Tongue (tissue), 2 donors: ENCODE data around the gene NRXN3. TPM values are rescaled to one million over a fixed set of nuclear protein-coding genes. Genes with fewer than 3 reads are reported as not detected.

Experiments used
- DNase-seq: peaks from one replicate; pipeline ENCODE4 v3.0.0-alpha.2; 2015
- total RNA-seq: library from RNA; depleted of rRNA; stranded (reverse); fragments of >200 nt; gene quantifications from one replicate; pipeline ENCODE4 v1.2.3, GENCODE V29; 2014

The NRXN3 gene
- total RNA-seq, 1 donor from 2014 or later, result 2.9 TPM

GRCh38 chr14:78721756-78722480 is 551.7 kb downstream of the NRXN3 start:
- no peak for DNase-seq

DNA sequence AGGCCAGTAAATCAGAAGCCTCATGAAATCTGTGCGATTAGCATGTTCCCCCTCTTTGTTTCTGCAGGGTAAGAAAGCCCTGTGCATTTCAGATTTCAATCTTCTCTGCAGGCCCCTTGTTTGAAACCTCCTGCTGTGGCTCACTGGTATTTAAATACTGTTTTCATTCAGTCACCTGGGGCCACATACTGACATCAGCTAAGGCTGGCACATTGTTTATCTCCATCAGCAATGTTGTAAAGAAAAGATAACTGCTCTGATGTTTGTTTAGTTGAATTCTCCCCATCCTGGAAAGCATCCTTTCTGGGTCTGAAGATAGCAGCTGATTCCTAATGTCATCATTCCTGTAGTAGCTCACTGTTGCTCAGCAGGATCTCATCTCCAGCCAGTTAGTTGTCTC is 554.9 kb downstream of the NRXN3 start:
- DNase-seq, result no peak

DNA sequence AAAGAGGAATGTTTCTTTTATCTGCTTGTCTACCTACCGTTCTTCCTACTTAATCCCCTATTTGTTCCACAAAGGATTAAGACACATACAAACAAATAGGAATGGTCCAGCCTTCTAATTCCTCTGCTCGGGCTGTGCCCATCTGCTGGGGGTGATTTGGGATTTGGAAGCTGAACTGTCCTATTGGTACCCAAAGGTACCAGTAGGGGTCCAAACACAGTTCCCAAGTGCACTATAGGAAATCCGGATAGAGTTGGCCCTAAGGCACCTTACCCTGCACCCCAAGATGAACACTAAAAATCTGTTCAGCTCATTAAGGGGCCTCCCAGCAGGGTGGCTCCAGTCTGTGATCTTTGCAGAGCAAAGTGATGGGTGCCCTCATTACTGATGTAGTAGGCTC is 566.9 kb downstream of the NRXN3 start:
- DNase-seq, result no peak

DNA sequence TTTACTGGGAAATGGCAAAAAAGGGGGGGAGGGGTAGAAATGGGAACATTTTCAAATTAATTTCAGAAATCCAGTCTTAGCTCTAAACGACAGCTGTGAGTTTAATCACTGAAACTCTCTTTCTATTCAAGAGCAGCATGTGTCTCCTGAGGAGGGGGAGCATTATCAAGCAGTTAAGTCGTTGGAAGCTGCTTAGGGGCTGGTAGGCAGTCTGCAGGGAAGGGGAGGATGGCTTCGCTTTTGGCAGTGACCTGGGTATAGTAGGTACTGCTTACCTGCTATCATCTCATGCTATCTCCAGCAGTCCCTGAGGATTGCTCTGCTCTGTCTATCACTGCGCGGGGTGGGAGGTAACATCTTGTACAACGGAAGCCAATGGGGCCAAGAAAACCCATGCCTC is 567.4 kb downstream of the NRXN3 start:
- no peak for DNase-seq

DNA sequence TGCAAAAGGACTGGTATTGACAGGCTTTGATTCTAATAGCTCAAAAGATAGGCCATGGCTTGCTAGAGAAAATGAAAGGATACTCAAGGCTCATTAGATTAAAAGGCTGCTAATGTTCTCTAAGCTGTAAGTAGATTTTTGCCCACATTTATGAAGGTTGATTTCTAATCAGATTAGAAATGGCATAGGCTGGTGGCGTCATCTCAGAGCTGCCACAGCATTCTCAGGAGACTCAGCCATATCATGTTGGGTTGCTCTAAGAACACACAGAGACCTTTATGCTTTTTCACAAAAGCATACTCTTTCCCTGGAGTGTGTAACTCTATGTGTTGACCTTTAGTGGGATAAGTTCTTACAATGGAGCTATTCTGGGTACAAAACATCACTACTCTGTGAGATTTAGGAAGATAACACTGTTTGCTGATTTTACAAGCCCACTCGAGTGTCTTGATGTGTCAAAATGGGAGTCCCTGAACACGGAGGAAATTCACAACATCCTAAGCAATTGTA is 576.0 kb downstream of the NRXN3 start:
- DNase-seq, result no peak

- DNase-seq, result no peak
These were observed 577.6 kb downstream of the NRXN3 start for GRCh38 chr14:78747813-78748212.

GRCh38 chr14:78752518-78753188 is 582.5 kb downstream of the NRXN3 start:
- peak; percentile 2 for DNase-seq

GRCh38 chr14:78754059-78754458 is 583.9 kb downstream of the NRXN3 start:
- no peak for DNase-seq

GRCh38 chr14:78758333-78758732 is 588.2 kb downstream of the NRXN3 start:
- DNase-seq, result peak; percentile 16

DNA sequence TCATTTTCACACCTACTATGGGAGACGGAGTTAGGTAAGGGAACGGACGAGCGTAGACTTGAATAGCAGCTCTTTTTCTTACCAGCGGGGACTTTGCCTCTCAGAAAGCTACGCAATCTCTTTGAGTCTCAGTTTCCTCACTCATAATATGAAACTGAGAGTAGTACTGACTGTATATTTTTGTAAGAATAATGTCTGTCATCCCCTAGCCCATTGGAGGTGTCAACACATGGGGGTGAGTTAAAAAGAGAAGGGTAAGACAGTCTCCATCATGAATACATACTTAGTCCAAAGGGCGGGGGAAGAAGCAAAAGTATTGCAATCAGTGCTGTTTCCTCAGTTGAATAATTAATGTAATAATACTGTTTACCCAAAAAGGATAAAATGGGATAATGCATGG is 592.2 kb downstream of the NRXN3 start:
- no peak for DNase-seq

DNA sequence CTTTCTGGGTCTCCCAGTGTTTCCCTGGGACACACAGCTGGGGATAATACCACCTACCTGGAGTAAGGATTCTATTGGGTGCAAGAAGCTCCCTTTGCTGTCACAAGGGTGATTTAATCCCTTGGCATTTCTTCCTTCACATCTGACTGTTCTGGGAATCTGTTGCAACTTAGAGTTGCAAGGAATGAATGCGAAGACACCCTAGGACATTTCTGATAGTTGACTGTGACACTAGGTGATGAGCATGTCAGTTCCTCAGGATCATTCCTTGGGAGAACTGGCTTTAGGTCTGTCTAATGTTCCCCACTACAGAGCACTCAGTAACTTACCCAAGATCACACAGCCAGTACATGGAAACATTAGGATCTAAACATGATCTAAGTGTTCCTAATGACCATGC is 593.6 kb downstream of the NRXN3 start:
- DNase-seq, result no peak

DNA sequence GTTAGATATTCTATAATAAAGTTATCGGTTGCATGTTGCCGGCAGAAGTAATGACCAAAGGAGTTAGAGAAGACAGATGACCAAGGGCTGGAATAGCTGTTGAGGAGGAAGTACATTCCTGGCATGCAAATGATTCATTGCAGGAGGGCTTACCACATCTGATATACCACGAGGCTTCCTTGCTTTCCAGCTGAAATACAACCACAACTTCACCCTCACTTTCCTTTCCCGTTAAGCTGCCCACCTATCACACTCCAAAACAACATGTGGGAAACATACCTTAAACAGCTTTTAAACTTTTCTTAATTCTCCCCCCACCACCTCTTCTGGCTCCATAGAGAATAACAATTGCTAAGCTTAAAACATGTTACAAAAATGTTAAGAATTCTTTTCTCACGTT is 594.1 kb downstream of the NRXN3 start:
- no peak for DNase-seq

DNA sequence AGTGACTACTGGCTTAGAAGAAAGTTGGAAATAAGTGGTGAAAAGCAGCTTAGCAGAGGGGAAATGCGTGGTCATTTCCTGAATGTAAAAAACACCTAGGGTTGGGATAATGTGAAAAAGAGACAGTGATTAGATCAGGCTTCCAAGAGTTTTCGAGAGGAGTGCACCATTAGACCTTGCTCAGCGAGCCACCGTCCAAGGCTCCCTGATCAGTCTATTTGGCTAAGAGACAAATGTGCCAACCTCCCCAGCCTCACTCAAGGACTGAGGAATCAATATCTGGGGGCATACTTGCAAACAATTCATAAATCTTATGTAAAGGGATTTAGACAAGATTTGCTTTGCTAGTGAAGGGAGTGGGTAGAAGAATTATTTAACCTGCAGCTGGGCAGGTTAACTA is 594.5 kb downstream of the NRXN3 start:
- no peak for DNase-seq

GRCh38 chr14:78767436-78767835 is 597.3 kb downstream of the NRXN3 start:
- no peak for DNase-seq

GRCh38 chr14:78782551-78782950 is 612.4 kb downstream of the NRXN3 start:
- DNase-seq, result peak; percentile 1

DNA sequence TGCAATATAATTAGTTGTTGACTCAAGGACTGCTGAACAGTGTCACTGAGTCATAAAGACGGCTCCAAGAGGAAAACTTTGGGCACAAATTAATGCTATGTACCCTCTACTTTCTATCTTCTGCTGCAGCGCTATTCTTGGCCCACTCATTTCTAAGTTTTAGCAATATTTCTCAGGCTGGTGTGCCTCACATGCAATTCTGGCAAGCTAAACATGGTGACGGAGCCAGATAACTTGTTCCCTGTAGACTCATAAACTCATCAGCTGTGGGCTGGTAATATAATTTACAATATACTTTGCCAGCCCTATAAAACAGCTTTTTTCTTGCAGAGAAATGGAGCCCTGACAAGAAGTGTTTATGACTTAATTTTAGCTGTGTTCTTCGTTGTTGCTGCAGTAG is 615.1 kb downstream of the NRXN3 start:
- DNase-seq, result no peak

GRCh38 chr14:78788467-78789360 is 618.5 kb downstream of the NRXN3 start:
- DNase-seq, result no peak

GRCh38 chr14:78790271-78790670 is 620.1 kb downstream of the NRXN3 start:
- peak; percentile 4 for DNase-seq

DNA sequence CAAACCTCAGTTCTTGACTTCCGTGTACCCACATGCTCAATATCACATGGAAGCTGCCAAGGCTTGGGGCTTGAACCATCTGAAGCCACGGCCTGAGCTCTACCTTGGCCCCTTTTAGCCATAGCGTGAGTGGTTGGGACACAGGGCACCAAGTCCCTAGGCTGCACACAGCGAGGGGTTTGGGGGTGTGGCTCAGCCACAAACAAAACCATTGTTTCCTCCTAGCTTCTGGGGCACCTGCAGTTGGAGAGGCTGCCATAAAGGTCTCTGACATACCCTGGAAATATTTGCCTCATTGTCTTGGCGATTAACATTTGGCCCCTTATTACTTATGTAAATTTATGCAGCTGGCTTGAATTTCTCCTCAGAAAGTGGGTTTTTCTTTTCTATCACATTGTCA is 628.6 kb downstream of the NRXN3 start:
- DNase-seq, result no peak

- DNase-seq, result no peak
These were observed 635.4 kb downstream of the NRXN3 start for GRCh38 chr14:78805570-78805969.

DNA sequence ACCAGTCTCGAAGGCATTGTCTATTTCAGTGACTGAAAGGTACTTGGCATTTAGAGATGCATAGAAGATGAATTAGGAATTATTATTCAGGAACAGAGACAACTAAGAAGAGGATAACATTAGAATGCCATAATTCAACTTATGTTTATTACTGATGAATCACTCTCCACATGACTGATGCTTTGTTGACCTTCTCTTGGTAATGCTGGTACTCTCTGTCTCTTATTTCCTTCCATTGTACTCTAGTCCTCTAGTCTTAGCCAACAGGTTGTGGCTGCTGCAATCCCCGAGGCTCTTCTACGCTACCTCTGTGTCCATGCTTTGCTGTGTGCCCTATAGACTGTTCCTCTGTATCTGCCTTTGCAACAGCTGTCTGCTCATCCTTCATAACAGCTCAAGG is 652.9 kb downstream of the NRXN3 start:
- DNase-seq, result no peak

DNA sequence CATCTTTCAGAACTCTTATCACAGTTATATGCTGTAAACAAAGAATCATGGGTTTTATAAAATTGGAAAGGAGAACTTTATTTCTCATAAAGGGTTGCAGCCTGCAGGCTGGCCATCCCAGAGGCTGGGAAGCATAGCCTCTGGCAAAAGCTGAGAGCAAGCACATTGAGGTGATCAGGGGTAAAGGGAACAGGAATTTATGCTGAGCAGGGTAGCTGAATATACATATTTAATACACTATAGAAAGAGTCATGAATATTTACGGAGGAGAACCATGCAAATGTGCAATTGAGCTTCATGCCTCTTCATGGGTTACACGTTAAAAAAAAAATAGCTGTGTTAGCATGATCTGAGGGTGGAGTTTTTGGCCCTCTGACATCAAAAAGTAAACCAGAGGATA is 653.3 kb downstream of the NRXN3 start:
- DNase-seq, result no peak

GRCh38 chr14:78829274-78829673 is 659.1 kb downstream of the NRXN3 start:
- no peak for DNase-seq
